ENCODE measurements around the gene DMD. TPM values are rescaled to one million over a fixed set of nuclear protein-coding genes. Genes with fewer than 3 reads are reported as not detected.

Gene DMD
- total RNA-seq, 1 donor from 2014 or later = 143 TPM

- Histone ChIP-seq H3K27ac (replicated peaks) (peak overlapping the region; percentile 59), H3K9me3 (replicated peaks) (no peaks in the 10 kb centered on the region), H3K4me3 (peak overlapping the region; percentile 65), H3K4me1 (peaks cover 5% of the 10 kb centered on the region), H3K36me3 (no peaks in the 10 kb centered on the region), H3K27me3 (ENCODE audit: low read depth) (no peaks in the 10 kb centered on the region)
- no peak for DNase-seq
- no peak for TF ChIP-seq CTCF (IDR thresholded peaks at IDR 0.05; ENCODE audit: borderline replicate concordance)
- intact Hi-C loops (cut with micrococcal nuclease) = no loop called here
These were observed 6.0 kb downstream of the DMD start for GRCh38 chrX:33205321-33205720.

GRCh38 chrX:33204889-33205288, 6.5 kb downstream of the DMD start:
- peaks cover 5% of the 10 kb centered on the region for H3K4me1 ChIP-seq
- H3K4me3 ChIP-seq = peak overlapping the region; percentile 65
- intact Hi-C loops (cut with micrococcal nuclease) = no loop called here
- no peaks in the 10 kb centered on the region for H3K9me3 ChIP-seq (replicated peaks)
- no peaks in the 10 kb centered on the region for H3K36me3 ChIP-seq
- no peak for DNase-seq
- no peaks in the 10 kb centered on the region for H3K27me3 ChIP-seq (ENCODE audit: low read depth)
- no peak for TF ChIP-seq CTCF (IDR thresholded peaks at IDR 0.05; ENCODE audit: borderline replicate concordance)
- H3K27ac ChIP-seq (replicated peaks) = peak overlapping the region; percentile 59

- intact Hi-C loops (cut with micrococcal nuclease) = no loop called here
- peaks cover 7% of the 10 kb centered on the region for H3K4me1 ChIP-seq
- H3K27ac ChIP-seq (replicated peaks) = no peak overlapping the region
These were observed 12.6 kb downstream of the DMD start for GRCh38 chrX:33198561-33199279.

GRCh38 chrX:33195698-33196097, 15.7 kb downstream of the DMD start:
- DNase-seq = no peak
- H3K27ac ChIP-seq (replicated peaks) = no peak overlapping the region
- intact Hi-C loops (cut with micrococcal nuclease) = no loop called here
- no peaks in the 10 kb centered on the region for H3K36me3 ChIP-seq
- H3K9me3 ChIP-seq (replicated peaks) = no peaks in the 10 kb centered on the region
- TF ChIP-seq CTCF (IDR thresholded peaks at IDR 0.05; ENCODE audit: borderline replicate concordance) = no peak
- peaks cover 3% of the 10 kb centered on the region for H3K4me1 ChIP-seq
- H3K27me3 ChIP-seq (ENCODE audit: low read depth) = no peaks in the 10 kb centered on the region
- H3K4me3 ChIP-seq = no peak overlapping the region

More at GRCh38 chrX:33198561-33199279, 12.6 kb downstream of the DMD start:
- Histone ChIP-seq H3K9me3 (replicated peaks) (no peaks in the 10 kb centered on the region), H3K27me3 (ENCODE audit: low read depth) (no peaks in the 10 kb centered on the region), H3K4me3 (no peak overlapping the region), H3K36me3 (no peaks in the 10 kb centered on the region)
- TF ChIP-seq CTCF (IDR thresholded peaks at IDR 0.05; ENCODE audit: borderline replicate concordance) = no peak
- no peak for DNase-seq

- peak overlapping the region; percentile 30 for H3K4me3 ChIP-seq
- TF ChIP-seq CTCF (IDR thresholded peaks at IDR 0.05; ENCODE audit: borderline replicate concordance) = no peak
- no peaks in the 10 kb centered on the region for H3K36me3 ChIP-seq
- DNase-seq = no peak
- peaks cover 4% of the 10 kb centered on the region for H3K4me1 ChIP-seq
- no peaks in the 10 kb centered on the region for H3K27me3 ChIP-seq (ENCODE audit: low read depth)
- no peaks in the 10 kb centered on the region for H3K9me3 ChIP-seq (replicated peaks)
- intact Hi-C loops (cut with micrococcal nuclease) = no loop called here
- H3K27ac ChIP-seq (replicated peaks) = peak overlapping the region; percentile 59
These were observed 16.4 kb downstream of the DMD start for GRCh38 chrX:33194876-33195433.
